ENCODE results near the gene ANXA6. TPM values are rescaled to one million over a fixed set of nuclear protein-coding genes. Genes with fewer than 3 reads are reported as not detected.

Gene ANXA6
- total RNA-seq, 1 donor from 2014 or later, result 224 TPM

GRCh38 chr5:151147033-151147432 is 10.5 kb downstream of the ANXA6 start:
- no peak for DNase-seq (ENCODE audit: low spot score)
- H3K27ac Mint-ChIP-seq (ENCODE audit: unreplicated experiment), result no peak overlapping the region
- no peaks in the 10 kb centered on the region for H3K9me3 Mint-ChIP-seq (ENCODE audit: unreplicated experiment)
- H3K4me1 Mint-ChIP-seq (ENCODE audit: unreplicated experiment), result peaks cover 44% of the 10 kb centered on the region
- peaks cover 12% of the 10 kb centered on the region for H3K27me3 Mint-ChIP-seq (ENCODE audit: unreplicated experiment)
- H3K4me3 Mint-ChIP-seq (ENCODE audit: unreplicated experiment), result no peak overlapping the region
- no peak for TF ChIP-seq CTCF (IDR thresholded peaks at IDR 0.05; ENCODE audit: unreplicated experiment)
- peaks cover 31% of the 10 kb centered on the region for H3K36me3 Mint-ChIP-seq (ENCODE audit: low read depth, unreplicated experiment)

DNA sequence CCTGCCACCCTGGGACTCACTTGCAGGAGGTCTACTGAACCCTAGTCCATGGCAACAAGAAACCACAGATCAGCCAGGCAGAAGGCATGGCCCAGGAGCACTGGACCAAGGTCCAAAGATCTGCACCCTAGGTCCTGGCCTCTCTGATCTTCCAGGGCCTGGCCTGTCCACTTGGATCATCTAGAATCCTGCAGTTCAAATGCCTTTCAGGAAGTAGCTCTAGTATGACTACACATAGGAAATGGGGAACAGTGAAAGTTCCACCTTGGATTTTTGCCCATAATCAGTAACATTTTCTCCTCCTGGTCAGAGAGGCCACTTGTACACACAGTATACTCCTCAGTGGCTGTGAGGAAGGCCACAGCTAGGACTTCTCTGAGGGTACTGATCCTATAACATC is 11.5 kb downstream of the ANXA6 start:
- DNase-seq (ENCODE audit: low spot score), result no peak
- Mint-ChIP-seq H3K27ac (ENCODE audit: unreplicated experiment) (no peak overlapping the region), H3K9me3 (ENCODE audit: unreplicated experiment) (no peaks in the 10 kb centered on the region), H3K4me1 (ENCODE audit: unreplicated experiment) (peaks cover 44% of the 10 kb centered on the region), H3K4me3 (ENCODE audit: unreplicated experiment) (peak overlapping the region; percentile 43), H3K36me3 (ENCODE audit: low read depth, unreplicated experiment) (peaks cover 31% of the 10 kb centered on the region), H3K27me3 (ENCODE audit: unreplicated experiment) (peaks cover 10% of the 10 kb centered on the region)
- no peak for TF ChIP-seq CTCF (IDR thresholded peaks at IDR 0.05; ENCODE audit: unreplicated experiment)

DNA sequence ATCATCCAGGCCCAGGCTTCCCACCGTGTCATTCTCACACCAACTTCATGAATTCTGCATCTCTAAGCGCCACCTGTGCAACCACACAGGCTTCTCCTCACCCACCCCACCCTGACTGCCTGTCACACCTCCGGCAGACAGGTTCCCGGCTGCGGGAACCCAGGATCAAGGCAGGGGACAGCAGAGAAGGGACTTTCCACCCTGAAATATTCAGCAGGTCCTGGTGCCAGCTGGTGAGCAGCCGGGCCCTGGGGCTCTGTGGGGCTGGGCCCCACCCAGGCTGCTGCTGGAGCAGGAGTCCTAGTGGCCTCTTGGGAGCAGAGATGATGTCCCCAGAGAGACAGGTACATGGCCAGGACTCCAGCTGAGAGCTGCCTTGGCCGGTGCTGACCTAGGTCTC is 12.7 kb downstream of the ANXA6 start:
- Mint-ChIP-seq H3K4me3 (ENCODE audit: unreplicated experiment) (no peak overlapping the region), H3K4me1 (ENCODE audit: unreplicated experiment) (peaks cover 33% of the 10 kb centered on the region), H3K27me3 (ENCODE audit: unreplicated experiment) (peaks cover 10% of the 10 kb centered on the region), H3K9me3 (ENCODE audit: unreplicated experiment) (no peaks in the 10 kb centered on the region), H3K36me3 (ENCODE audit: low read depth, unreplicated experiment) (peaks cover 31% of the 10 kb centered on the region), H3K27ac (ENCODE audit: unreplicated experiment) (no peak overlapping the region)
- no peak for DNase-seq (ENCODE audit: low spot score)
- TF ChIP-seq CTCF (IDR thresholded peaks at IDR 0.05; ENCODE audit: unreplicated experiment), result no peak

DNA sequence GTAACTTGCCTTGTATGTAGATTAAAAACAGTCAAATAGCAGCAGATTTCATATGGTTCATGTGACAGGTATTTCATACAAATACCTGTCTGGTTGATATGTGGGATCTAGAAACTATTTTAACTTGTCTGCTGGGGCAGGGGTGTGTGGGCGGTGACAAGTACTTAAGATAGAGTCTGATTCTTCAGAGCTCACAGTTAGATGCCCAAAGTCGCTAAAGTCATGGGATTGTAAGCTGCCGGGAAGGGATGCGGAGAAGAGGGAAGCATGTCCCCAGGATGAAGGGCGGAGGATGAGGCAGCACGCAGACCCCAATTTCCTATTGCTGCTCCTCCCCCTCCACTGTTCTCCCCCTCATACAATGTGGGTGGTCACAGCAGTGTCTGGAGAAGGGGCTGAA is 13.3 kb downstream of the ANXA6 start:
- H3K4me1 Mint-ChIP-seq (ENCODE audit: unreplicated experiment), result peaks cover 29% of the 10 kb centered on the region
- peaks cover 31% of the 10 kb centered on the region for H3K36me3 Mint-ChIP-seq (ENCODE audit: low read depth, unreplicated experiment)
- no peak overlapping the region for H3K4me3 Mint-ChIP-seq (ENCODE audit: unreplicated experiment)
- peaks cover 10% of the 10 kb centered on the region for H3K27me3 Mint-ChIP-seq (ENCODE audit: unreplicated experiment)
- no peaks in the 10 kb centered on the region for H3K9me3 Mint-ChIP-seq (ENCODE audit: unreplicated experiment)
- TF ChIP-seq CTCF (IDR thresholded peaks at IDR 0.05; ENCODE audit: unreplicated experiment), result no peak
- peak overlapping the region; percentile 36 for H3K27ac Mint-ChIP-seq (ENCODE audit: unreplicated experiment)
- no peak for DNase-seq (ENCODE audit: low spot score)

DNA sequence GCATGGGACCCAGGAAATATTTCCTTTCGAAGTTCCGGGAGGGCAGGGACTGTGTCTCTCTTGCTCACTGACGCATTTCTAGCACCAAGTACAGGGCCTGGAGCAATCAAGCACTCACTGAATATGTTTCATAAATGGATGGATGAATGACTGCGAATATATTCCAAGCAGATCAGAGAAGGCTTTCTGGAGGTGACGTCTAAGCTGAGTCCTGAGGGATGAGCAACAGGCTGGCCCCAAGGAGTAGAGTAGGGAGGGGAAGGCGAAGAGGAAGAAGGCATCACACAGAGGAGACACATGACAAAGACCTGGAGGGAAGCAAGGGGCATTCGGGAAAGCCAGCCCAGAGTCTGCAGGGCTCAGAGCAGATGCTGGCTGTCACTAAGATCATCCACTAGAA is 13.9 kb downstream of the ANXA6 start:
- peaks cover 26% of the 10 kb centered on the region for H3K4me1 Mint-ChIP-seq (ENCODE audit: unreplicated experiment)
- no peak overlapping the region for H3K4me3 Mint-ChIP-seq (ENCODE audit: unreplicated experiment)
- peak overlapping the region; percentile 36 for H3K27ac Mint-ChIP-seq (ENCODE audit: unreplicated experiment)
- no peak for DNase-seq (ENCODE audit: low spot score)
- no peak for TF ChIP-seq CTCF (IDR thresholded peaks at IDR 0.05; ENCODE audit: unreplicated experiment)
- H3K27me3 Mint-ChIP-seq (ENCODE audit: unreplicated experiment), result peaks cover 10% of the 10 kb centered on the region
- H3K36me3 Mint-ChIP-seq (ENCODE audit: low read depth, unreplicated experiment), result peaks cover 36% of the 10 kb centered on the region
- H3K9me3 Mint-ChIP-seq (ENCODE audit: unreplicated experiment), result no peaks in the 10 kb centered on the region

Measured in endothelial cell (in vitro differentiated cells).